Cardiac muscle cell (in vitro differentiated cells and primary cell): ENCODE data around the gene ITIH5. TPM values are rescaled to one million over a fixed set of nuclear protein-coding genes. Genes with fewer than 3 reads are reported as not detected.

Source experiments
- DNase-seq, 2 donors: peaks; one replicate each; pipeline versions ENCODE4 v3.0.0 to v3.0.0-alpha.2; 2010 to 2017; ENCODE audit warnings: low read depth in 1 of 2, low spot score in 1 of 2
- H3K27ac ChIP-seq: fragments of 200-600 bp; sonication (generic); 2 replicates; pipeline ENCODE4 v1.5.1; 2016
- H3K27me3 ChIP-seq: fragments of 200-600 bp; sonication (generic); 2 replicates; pipeline ENCODE4 v1.6.0; 2016; ENCODE audit warnings: control low read depth
- H3K36me3 ChIP-seq: fragments of 200-600 bp; sonication (generic); 2 replicates; pipeline ENCODE4 v1.5.1; 2016; ENCODE audit warnings: control low read depth
- H3K4me1 ChIP-seq: fragments of 200-600 bp; sonication (generic); 2 replicates; pipeline ENCODE4 v1.8.1; 2017; ENCODE audit warnings: low read depth, mild to moderate bottlenecking, mixed run types
- H3K4me3 ChIP-seq: fragments of 200-600 bp; sonication (generic); 2 replicates; pipeline ENCODE4 v1.5.1; 2016; ENCODE audit warnings: mild to moderate bottlenecking
- H3K9me3 ChIP-seq: fragments of 200-600 bp; sonication (generic); 2 replicates; pipeline ENCODE4 v1.5.1; 2017; ENCODE audit warnings: low read depth, mild to moderate bottlenecking, control low read depth
- polyA plus RNA-seq: library from polyadenylated mRNA; unstranded; fragments of >200 nt; fragmentation: Nextera tagmentation; extraction: Ambion mirVana; gene quantifications from 2 replicates; pipeline ENCODE4 v1.2.1, GENCODE V29; 2016
- total RNA-seq: library from RNA; depleted of rRNA; stranded (reverse); fragments of >200 nt; gene quantifications from 2 replicates; pipeline ENCODE4 v1.2.3, GENCODE V29; 2016
- TF ChIP-seq, protein P1 (sequence below): IDR thresholded peaks from 2 replicates; pipeline ENCODE4 v1.5.1; 2012; ENCODE audit warnings: low read depth, mild to moderate bottlenecking, low read length

Gene ITIH5
- total and polyA plus RNA-seq, 2 experiments from 2014 or later = 0.11 to 0.60 TPM

DNA sequence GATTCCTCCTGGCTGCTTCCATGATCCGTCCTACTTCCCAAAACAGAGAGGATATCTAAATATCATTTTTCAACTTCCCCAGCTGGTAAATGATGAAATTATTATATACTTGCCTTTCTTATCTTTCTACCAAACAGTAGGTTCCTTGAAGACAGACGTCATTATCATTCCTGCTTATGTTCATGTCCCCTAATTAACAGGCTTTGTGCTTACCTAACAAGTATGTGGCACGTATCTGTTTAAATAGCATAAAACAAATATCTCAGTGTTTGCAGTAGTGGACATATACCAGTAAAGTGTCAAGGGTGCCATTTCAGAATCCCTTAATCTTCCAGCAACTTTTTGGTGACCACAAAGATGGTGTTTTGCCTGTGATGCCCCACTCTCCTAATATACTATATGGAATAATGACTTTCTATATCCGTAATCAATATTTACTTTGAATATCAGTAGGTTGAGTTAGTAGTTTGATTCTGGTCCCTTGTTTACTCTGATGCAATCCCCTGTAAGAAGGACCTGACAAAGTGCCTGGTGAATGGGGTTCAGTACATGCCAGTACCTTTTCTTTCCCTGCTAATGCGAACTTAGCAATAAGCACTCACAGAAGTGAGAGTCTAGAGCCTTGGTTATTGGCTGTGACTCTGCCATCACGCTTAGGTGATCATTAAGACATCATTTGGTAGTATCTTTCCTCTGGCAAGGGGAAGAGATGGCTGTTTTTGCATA lies 124.4 kb downstream of the ITIH5 start:
- Histone ChIP-seq H3K4me1 (peaks cover 18% of the 10 kb centered on the region), H3K27ac (no peak overlapping the region), H3K36me3 (no peaks in the 10 kb centered on the region), H3K27me3 (no peaks in the 10 kb centered on the region), H3K9me3 (no peaks in the 10 kb centered on the region), H3K4me3 (no peak overlapping the region)
- TF ChIP-seq, protein P1, sequence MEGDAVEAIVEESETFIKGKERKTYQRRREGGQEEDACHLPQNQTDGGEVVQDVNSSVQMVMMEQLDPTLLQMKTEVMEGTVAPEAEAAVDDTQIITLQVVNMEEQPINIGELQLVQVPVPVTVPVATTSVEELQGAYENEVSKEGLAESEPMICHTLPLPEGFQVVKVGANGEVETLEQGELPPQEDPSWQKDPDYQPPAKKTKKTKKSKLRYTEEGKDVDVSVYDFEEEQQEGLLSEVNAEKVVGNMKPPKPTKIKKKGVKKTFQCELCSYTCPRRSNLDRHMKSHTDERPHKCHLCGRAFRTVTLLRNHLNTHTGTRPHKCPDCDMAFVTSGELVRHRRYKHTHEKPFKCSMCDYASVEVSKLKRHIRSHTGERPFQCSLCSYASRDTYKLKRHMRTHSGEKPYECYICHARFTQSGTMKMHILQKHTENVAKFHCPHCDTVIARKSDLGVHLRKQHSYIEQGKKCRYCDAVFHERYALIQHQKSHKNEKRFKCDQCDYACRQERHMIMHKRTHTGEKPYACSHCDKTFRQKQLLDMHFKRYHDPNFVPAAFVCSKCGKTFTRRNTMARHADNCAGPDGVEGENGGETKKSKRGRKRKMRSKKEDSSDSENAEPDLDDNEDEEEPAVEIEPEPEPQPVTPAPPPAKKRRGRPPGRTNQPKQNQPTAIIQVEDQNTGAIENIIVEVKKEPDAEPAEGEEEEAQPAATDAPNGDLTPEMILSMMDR = no peak
- DNase-seq = no peak

DNA sequence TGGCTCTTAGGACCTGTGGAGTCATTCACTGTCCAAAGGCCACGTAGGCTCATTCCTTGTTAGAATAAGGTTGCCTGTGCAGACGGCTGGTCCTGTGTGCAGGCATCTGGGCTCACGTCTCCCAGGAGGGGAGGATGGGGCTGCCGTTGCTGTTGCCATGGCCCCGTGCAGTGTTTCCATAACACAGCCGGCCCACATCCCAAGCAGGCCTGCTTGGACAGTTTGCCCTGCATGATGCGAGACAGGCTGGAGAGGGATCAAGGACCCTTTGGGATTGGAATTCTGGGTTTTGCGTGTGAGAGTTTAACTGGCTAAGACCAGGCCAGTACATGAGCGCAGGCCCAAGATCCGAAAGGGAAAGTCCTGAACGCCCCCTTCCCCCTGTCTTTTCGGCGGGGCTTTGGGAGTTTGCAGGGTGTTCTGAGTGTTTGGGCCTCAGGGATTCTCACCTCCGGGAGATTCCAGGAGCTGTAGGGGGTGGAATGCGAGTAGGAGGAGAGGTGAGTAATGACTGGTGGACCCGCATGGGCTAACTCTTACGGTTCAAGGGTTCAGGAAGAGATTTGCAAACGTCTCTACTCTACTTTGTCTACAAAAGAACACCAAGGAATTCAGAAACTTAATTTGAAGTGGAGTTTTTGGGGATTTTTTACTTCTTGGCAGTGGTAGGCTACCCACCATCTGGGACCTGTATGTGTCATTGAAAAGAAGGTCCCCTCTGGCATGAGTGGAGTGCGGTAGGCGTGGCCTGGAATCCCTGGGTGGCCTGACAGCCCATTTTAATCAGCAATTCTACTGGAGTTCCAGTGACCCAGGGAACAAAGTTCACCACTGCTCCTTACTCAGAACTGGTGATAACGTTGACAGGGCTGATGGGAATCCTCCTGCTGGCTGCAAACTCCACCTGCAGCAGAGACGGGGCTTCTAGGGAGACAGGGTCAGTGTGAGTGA lies 125.4 kb downstream of the ITIH5 start:
- Histone ChIP-seq H3K4me3 (no peak overlapping the region), H3K36me3 (no peaks in the 10 kb centered on the region), H3K9me3 (no peaks in the 10 kb centered on the region), H3K27me3 (no peaks in the 10 kb centered on the region), H3K27ac (peak overlapping the region; percentile 57), H3K4me1 (peaks cover 18% of the 10 kb centered on the region)
- TF ChIP-seq, protein P1 = no peak
- peak; percentile 77 to 89 for DNase-seq

DNA sequence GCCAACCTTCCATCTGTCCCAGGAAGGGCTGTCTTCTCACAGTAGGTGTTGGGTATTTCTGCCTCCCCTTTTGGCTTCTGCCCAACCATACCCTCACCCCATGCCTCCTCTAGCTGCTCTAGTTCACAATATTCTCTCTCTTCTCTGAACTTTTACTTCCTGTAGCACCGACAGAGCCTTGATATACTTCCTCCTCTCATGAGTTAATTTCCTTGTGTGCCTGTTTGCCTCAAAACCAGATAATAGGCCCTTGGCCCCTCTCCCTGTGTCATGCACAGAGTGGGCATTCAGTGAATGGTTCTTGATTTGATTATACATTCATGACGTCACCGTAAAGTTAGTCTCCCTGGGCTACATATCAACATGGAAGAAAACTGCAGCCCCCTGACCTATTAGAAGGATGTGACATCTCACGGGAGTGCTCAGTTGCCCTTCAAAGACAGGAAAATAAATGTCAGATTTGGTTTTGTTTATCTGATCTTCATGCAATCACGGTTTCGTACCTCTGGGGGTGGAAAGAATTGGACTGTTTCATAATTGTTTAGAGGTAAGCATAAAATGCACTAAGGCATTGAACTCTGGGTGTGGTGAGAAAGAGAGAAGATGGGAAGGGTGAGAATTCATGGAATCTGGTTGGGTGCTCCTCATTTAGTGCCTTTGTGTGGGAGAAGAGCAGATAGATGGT lies 127.7 kb downstream of the ITIH5 start:
- no peak overlapping the region for H3K4me3 ChIP-seq
- TF ChIP-seq, protein P1 = no peak
- no peak for DNase-seq
- H3K36me3 ChIP-seq = no peaks in the 10 kb centered on the region
- no peak overlapping the region for H3K27ac ChIP-seq
- no peaks in the 10 kb centered on the region for H3K9me3 ChIP-seq
- H3K27me3 ChIP-seq = no peaks in the 10 kb centered on the region
- peaks cover 18% of the 10 kb centered on the region for H3K4me1 ChIP-seq

DNA sequence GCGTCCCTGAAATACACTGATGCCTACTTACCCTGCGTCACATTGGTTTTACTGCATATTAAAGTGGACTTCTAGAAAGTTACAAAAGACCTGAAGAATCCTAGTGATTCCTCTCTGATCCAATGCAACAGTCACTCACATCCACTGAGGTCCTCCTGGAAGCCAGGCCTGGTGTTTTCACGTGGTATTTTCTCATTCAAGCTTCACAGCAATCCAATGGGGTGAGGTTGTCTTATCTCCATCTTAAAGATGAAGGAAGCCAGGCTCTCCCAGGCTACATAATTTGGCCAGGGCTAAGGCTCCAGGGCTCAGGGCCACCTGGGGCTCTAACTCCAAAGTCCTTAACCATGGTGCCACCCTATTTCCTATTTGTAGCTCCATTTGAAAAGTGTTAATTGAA lies 129.6 kb downstream of the ITIH5 start:
- Histone ChIP-seq H3K9me3 (no peaks in the 10 kb centered on the region), H3K4me3 (no peak overlapping the region), H3K4me1 (peaks cover 13% of the 10 kb centered on the region), H3K27me3 (no peaks in the 10 kb centered on the region), H3K36me3 (no peaks in the 10 kb centered on the region), H3K27ac (no peak overlapping the region)
- TF ChIP-seq, protein P1 = no peak
- no peak for DNase-seq

DNA sequence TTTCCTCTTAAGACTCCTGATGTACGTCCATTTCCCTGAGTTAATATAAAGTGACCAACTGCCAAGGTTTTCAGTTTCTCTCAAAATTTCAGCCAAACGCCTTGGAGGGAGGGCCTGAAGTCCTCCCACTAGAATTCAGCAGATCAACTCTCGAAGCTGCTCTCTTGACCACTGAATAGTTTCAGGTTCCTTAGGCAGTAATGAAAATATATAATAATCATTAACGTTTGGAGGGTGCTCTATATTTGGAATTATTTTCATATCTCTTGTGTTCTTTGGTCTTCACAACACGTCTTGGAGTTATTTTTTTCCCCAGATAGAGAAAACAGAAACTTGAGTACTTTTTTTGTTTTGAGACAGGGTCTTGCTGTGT lies 132.3 kb downstream of the ITIH5 start:
- H3K27ac ChIP-seq = no peak overlapping the region

More for the DNA sequence above, 132.3 kb downstream of the ITIH5 start:
- no peaks in the 10 kb centered on the region for H3K4me1 ChIP-seq
- no peak overlapping the region for H3K4me3 ChIP-seq
- no peaks in the 10 kb centered on the region for H3K27me3 ChIP-seq
- no peaks in the 10 kb centered on the region for H3K36me3 ChIP-seq
- DNase-seq = no peak
- TF ChIP-seq, protein P1 = no peak
- no peaks in the 10 kb centered on the region for H3K9me3 ChIP-seq
